Liver (tissue), 9 donors: ENCODE data around the gene DPP9. TPM values are rescaled to one million over a fixed set of nuclear protein-coding genes. Genes with fewer than 3 reads are reported as not detected.

Experiments used
- DNase-seq: peaks from one replicate; pipeline ENCODE4 v3.0.0-alpha.2; 2017; ENCODE audit warnings: low spot score
- H3K27ac ChIP-seq, 2 donors: one replicate each; pipeline ENCODE4 v1.7.0; 2013; ENCODE audit warnings: inconsistent platforms in 2 of 2, low read length in 2 of 2, control low read depth in 1 of 2, low read depth in 1 of 2, mild to moderate bottlenecking in 1 of 2
- H3K27me3 ChIP-seq, 4 donors: one replicate each; pipeline versions ENCODE4 v1.6.1 to v1.7.0; 2013; ENCODE audit warnings: low read length in 3 of 4, inconsistent platforms in 1 of 4, mild to moderate bottlenecking in 1 of 4, moderate library complexity in 1 of 4; ENCODE audit not compliant: control insufficient read depth in 4 of 4, insufficient read depth in 4 of 4
- H3K36me3 ChIP-seq, 4 donors: one replicate each; pipeline versions ENCODE4 v1.6.1 to v1.7.0; 2013; ENCODE audit warnings: low read length in 3 of 4, mild to moderate bottlenecking in 3 of 4, low read depth in 1 of 4, moderate library complexity in 1 of 4; ENCODE audit not compliant: control insufficient read depth in 4 of 4, insufficient read depth in 3 of 4
- H3K4me1 ChIP-seq, 4 donors: one replicate each; pipeline versions ENCODE4 v1.6.1 to v1.7.0; 2013; ENCODE audit warnings: low read length in 3 of 4, mild to moderate bottlenecking in 3 of 4, moderate library complexity in 1 of 4; ENCODE audit not compliant: control insufficient read depth in 4 of 4, insufficient read depth in 4 of 4
- H3K4me3 ChIP-seq, 3 donors: one replicate each; pipeline versions ENCODE4 v1.6.1 to v1.7.0; 2013; ENCODE audit warnings: low read length in 3 of 3, control low read depth in 1 of 3, low read depth in 1 of 3, mild to moderate bottlenecking in 1 of 3
- H3K9ac ChIP-seq, 2 donors: one replicate each; pipeline ENCODE4 v1.7.0; 2013; ENCODE audit warnings: low read length in 2 of 2, mild to moderate bottlenecking in 2 of 2, moderate library complexity in 2 of 2, control low read depth in 1 of 2, low read depth in 1 of 2
- H3K9me3 ChIP-seq, 4 donors: one replicate each; pipeline versions ENCODE4 v1.6.1 to v1.7.0; 2013; ENCODE audit warnings: low read length in 3 of 4; ENCODE audit not compliant: control insufficient read depth in 4 of 4
- EGR1 ChIP-seq, 2 donors: IDR thresholded peaks; 2 replicates each; pipeline ENCODE4 v1.6.1; 2016 to 2018; ENCODE audit warnings: antibody characterized with exemption in 2 of 2, low read depth in 2 of 2
- FOXA1 ChIP-seq: IDR thresholded peaks from 2 replicates; pipeline ENCODE4 v1.6.1; 2016; ENCODE audit warnings: antibody characterized with exemption
- FOXA2 ChIP-seq: IDR thresholded peaks from 2 replicates; pipeline ENCODE4 v1.6.1; 2016; ENCODE audit warnings: antibody characterized with exemption
- GABPA ChIP-seq, 2 donors: IDR thresholded peaks in 1 of 2; conservative IDR thresholded peaks in 1 of 2; 2 replicates each; pipeline ENCODE4 v1.6.1; 2016; ENCODE audit warnings: antibody characterized with exemption in 2 of 2, mild to moderate bottlenecking in 1 of 2, moderate library complexity in 1 of 2
- HNF4A ChIP-seq, 2 donors: conservative IDR thresholded peaks; 2 replicates each; pipeline ENCODE4 v1.6.1; 2016; ENCODE audit warnings: antibody characterized with exemption in 2 of 2, mild to moderate bottlenecking in 2 of 2
- HNF4G ChIP-seq: IDR thresholded peaks from 2 replicates; pipeline ENCODE4 v1.6.1; 2016; ENCODE audit warnings: antibody characterized with exemption
- JUND ChIP-seq, 2 donors: IDR thresholded peaks; 2 replicates each; pipeline ENCODE4 v1.6.1; 2016; ENCODE audit warnings: antibody characterized with exemption in 2 of 2
- NR2F2 ChIP-seq: IDR thresholded peaks from 2 replicates; pipeline ENCODE4 v1.6.1; 2016; ENCODE audit warnings: antibody characterized with exemption
- RAD21 ChIP-seq, 2 donors: IDR thresholded peaks; 2 replicates each; pipeline ENCODE4 v1.6.1; 2016; ENCODE audit warnings: antibody characterized with exemption in 2 of 2, mild to moderate bottlenecking in 2 of 2
- RXRA ChIP-seq, 2 donors: IDR thresholded peaks; 2 replicates each; pipeline ENCODE4 v1.6.1; 2017 to 2018; ENCODE audit warnings: antibody characterized with exemption in 2 of 2, mild to moderate bottlenecking in 1 of 2
- SP1 ChIP-seq: IDR thresholded peaks from 2 replicates; pipeline ENCODE4 v1.6.1; 2018; ENCODE audit warnings: antibody characterized with exemption, mild to moderate bottlenecking
- TAF1 ChIP-seq: conservative IDR thresholded peaks from 2 replicates; pipeline ENCODE4 v1.6.1; 2016; ENCODE audit warnings: antibody characterized with exemption, mild to moderate bottlenecking
- YY1 ChIP-seq: IDR thresholded peaks from 2 replicates; pipeline ENCODE4 v1.6.1; 2016; ENCODE audit warnings: antibody characterized with exemption, mild to moderate bottlenecking
- WGBS: extraction: QIAGEN DNeasy Blood & Tissue Kit; methylation state at CpG from one replicate; pipeline ENCODE4 v1.1.7; 2013; 5-methylcytosine and 5-hydroxymethylcytosine counted together
- polyA plus RNA-seq, 2 donors: library from polyadenylated mRNA; stranded (reverse) in 1 of 2; unstranded in 1 of 2; fragments of 200-250 nt in 1 of 2; fragments of >200 nt in 1 of 2; fragmentation: Nextera tagmentation in 1 of 2; extraction: Ambion mirVana in 1 of 2; gene quantifications; one replicate each; pipeline versions ENCODE4 v1.2.1 to v1.2.3, GENCODE V29; 2013 to 2015
- total RNA-seq, 2 donors: library from RNA; depleted of rRNA; stranded (reverse); fragments of >200 nt; gene quantifications; one replicate each; pipeline ENCODE4 v1.2.3, GENCODE V29; 2014
- TF ChIP-seq, protein P1 (sequence below): IDR thresholded peaks from 2 replicates; pipeline ENCODE4 v1.6.1; 2016; ENCODE audit warnings: antibody characterized with exemption
- TF ChIP-seq, protein P2 (sequence below): IDR thresholded peaks from 2 replicates; pipeline ENCODE4 v1.6.1; 2016; ENCODE audit warnings: antibody characterized with exemption
- TF ChIP-seq, protein P3 (sequence below): IDR thresholded peaks from 2 replicates; pipeline ENCODE4 v1.6.1; 2016; ENCODE audit warnings: antibody characterized with exemption, mild to moderate bottlenecking
- TF ChIP-seq, protein P4 (sequence below): fragments of 150-350 bp; IDR thresholded peaks from 2 replicates; pipeline ENCODE4 v1.5.1; 2017; ENCODE audit warnings: improper control_type of control experiment, low read depth, low read length; ENCODE audit not compliant: missing input control
- TF ChIP-seq, protein P5 (sequence below): IDR thresholded peaks from 2 replicates; pipeline ENCODE4 v1.6.1; 2016; ENCODE audit warnings: antibody characterized with exemption
- donor health status: healthy.
- donor health status: healthy.
- donor health status: healthy.
- donor health status: healthy.
- donor health status: healthy.

The DPP9 gene
- total and polyA plus RNA-seq, 4 donors, result 20.5 to 74.5 (median 40.3) TPM

DNA sequence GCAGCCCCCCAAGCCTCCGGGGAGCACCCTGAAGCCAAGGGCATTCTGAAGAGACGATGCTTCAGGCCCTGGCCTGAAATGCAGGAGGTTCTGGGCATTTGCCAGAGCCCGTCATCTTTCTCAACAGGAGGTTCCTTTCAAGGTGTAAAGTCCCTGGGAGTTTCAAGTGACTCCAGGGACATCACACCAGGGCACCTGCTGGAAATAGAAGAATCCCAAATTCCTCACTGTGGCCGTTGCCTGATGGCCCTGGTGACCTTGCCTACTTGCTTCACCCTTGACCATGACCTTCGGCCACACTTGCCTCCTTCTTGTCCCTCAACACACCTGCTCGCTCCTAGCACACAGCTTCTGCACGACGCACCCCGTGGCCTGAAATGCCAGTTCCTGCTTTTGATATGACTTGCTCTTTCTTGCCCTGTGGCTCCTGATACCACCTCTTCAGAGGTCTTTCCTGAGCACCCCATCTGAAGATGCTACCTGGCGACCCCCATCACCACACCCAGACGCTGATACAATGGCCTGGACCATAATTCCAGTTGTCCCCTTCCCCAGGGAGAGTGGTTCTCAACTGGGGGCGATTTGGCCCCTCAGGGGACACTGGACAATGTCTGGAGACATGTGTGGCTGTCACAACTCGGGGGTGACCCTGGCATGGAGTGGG lies 3.5 kb downstream of the DPP9 start:
- peaks cover 6 to 19% (median 15%) of the 10 kb centered on the region in 4 donors for H3K36me3 ChIP-seq
- H3K4me3 ChIP-seq, result no peak overlapping the region
- H3K9ac ChIP-seq, result no peak overlapping the region
- 70% methylated on average over 13 of the region's 13 CpGs for WGBS
- TF ChIP-seq NR2F2 (no peak), HNF4G (no peak), FOXA1 (no peak), RXRA (IDR thresholded peaks at IDR 0.05) (no peak), RAD21 (IDR thresholded peaks at IDR 0.05) (no peak), GABPA (IDR thresholded peaks at IDR 0.05 in 1 of 2, conservative IDR thresholded peaks at IDR 0.05 in 1 of 2) (no peak), EGR1 (IDR thresholded peaks at IDR 0.05; ENCODE audit: low read depth in 2 of 2) (no peak), JUND (IDR thresholded peaks at IDR 0.05) (no peak), YY1 (no peak), HNF4A (conservative IDR thresholded peaks at IDR 0.05) (no peak), TAF1 (no peak), SP1 (no peak), FOXA2 (no peak)
- TF ChIP-seq, protein P1, sequence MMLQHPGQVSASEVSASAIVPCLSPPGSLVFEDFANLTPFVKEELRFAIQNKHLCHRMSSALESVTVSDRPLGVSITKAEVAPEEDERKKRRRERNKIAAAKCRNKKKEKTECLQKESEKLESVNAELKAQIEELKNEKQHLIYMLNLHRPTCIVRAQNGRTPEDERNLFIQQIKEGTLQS, result no peak
- TF ChIP-seq, protein P2, sequence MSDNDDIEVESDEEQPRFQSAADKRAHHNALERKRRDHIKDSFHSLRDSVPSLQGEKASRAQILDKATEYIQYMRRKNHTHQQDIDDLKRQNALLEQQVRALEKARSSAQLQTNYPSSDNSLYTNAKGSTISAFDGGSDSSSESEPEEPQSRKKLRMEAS, result no peak
- TF ChIP-seq, protein P3, sequence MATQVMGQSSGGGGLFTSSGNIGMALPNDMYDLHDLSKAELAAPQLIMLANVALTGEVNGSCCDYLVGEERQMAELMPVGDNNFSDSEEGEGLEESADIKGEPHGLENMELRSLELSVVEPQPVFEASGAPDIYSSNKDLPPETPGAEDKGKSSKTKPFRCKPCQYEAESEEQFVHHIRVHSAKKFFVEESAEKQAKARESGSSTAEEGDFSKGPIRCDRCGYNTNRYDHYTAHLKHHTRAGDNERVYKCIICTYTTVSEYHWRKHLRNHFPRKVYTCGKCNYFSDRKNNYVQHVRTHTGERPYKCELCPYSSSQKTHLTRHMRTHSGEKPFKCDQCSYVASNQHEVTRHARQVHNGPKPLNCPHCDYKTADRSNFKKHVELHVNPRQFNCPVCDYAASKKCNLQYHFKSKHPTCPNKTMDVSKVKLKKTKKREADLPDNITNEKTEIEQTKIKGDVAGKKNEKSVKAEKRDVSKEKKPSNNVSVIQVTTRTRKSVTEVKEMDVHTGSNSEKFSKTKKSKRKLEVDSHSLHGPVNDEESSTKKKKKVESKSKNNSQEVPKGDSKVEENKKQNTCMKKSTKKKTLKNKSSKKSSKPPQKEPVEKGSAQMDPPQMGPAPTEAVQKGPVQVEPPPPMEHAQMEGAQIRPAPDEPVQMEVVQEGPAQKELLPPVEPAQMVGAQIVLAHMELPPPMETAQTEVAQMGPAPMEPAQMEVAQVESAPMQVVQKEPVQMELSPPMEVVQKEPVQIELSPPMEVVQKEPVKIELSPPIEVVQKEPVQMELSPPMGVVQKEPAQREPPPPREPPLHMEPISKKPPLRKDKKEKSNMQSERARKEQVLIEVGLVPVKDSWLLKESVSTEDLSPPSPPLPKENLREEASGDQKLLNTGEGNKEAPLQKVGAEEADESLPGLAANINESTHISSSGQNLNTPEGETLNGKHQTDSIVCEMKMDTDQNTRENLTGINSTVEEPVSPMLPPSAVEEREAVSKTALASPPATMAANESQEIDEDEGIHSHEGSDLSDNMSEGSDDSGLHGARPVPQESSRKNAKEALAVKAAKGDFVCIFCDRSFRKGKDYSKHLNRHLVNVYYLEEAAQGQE, result no peak
- TF ChIP-seq, protein P4, sequence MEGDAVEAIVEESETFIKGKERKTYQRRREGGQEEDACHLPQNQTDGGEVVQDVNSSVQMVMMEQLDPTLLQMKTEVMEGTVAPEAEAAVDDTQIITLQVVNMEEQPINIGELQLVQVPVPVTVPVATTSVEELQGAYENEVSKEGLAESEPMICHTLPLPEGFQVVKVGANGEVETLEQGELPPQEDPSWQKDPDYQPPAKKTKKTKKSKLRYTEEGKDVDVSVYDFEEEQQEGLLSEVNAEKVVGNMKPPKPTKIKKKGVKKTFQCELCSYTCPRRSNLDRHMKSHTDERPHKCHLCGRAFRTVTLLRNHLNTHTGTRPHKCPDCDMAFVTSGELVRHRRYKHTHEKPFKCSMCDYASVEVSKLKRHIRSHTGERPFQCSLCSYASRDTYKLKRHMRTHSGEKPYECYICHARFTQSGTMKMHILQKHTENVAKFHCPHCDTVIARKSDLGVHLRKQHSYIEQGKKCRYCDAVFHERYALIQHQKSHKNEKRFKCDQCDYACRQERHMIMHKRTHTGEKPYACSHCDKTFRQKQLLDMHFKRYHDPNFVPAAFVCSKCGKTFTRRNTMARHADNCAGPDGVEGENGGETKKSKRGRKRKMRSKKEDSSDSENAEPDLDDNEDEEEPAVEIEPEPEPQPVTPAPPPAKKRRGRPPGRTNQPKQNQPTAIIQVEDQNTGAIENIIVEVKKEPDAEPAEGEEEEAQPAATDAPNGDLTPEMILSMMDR, result no peak
- TF ChIP-seq, protein P5, sequence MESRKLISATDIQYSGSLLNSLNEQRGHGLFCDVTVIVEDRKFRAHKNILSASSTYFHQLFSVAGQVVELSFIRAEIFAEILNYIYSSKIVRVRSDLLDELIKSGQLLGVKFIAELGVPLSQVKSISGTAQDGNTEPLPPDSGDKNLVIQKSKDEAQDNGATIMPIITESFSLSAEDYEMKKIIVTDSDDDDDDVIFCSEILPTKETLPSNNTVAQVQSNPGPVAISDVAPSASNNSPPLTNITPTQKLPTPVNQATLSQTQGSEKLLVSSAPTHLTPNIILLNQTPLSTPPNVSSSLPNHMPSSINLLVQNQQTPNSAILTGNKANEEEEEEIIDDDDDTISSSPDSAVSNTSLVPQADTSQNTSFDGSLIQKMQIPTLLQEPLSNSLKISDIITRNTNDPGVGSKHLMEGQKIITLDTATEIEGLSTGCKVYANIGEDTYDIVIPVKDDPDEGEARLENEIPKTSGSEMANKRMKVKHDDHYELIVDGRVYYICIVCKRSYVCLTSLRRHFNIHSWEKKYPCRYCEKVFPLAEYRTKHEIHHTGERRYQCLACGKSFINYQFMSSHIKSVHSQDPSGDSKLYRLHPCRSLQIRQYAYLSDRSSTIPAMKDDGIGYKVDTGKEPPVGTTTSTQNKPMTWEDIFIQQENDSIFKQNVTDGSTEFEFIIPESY, result no peak
- DNase-seq, result no peak
- peak overlapping the region in 1 of 2 donors; percentile 19 for H3K27ac ChIP-seq
- H3K4me1 ChIP-seq, result peaks cover 7 to 74% (median 70%) of the 10 kb centered on the region in 4 donors
- no peaks in the 10 kb centered on the region for H3K27me3 ChIP-seq
- H3K9me3 ChIP-seq, result no peaks in the 10 kb centered on the region
